KMS-11 (cell line): ENCODE data around the gene MMD.

Source experiments
- H2AFZ ChIP-seq: fragments of 200-600 bp; sonication (generic); 2 replicates; pipeline ENCODE4 v1.6.1; 2016; ENCODE audit warnings: antibody characterized with exemption, mixed run types, low read depth
- H3K27ac ChIP-seq: fragments of 200-600 bp; sonication (generic); 2 replicates; pipeline ENCODE4 v1.6.1; 2016; ENCODE audit warnings: mild to moderate bottlenecking, mixed run types
- H3K27me3 ChIP-seq: fragments of 200-600 bp; sonication (generic); 2 replicates; pipeline ENCODE4 v1.6.1; 2017; ENCODE audit warnings: mild to moderate bottlenecking, low read depth, mixed run types, moderate library complexity; ENCODE audit not compliant: insufficient read depth
- H3K36me3 ChIP-seq: fragments of 200-600 bp; sonication (generic); 2 replicates; pipeline ENCODE4 v1.6.1; 2017; ENCODE audit warnings: mild to moderate bottlenecking, mixed run types; ENCODE audit not compliant: insufficient read depth
- H3K4me1 ChIP-seq: fragments of 200-600 bp; sonication (generic); 2 replicates; pipeline ENCODE4 v1.6.1; 2016; ENCODE audit warnings: mild to moderate bottlenecking, low read depth, mixed run types; ENCODE audit not compliant: poor library complexity, severe bottlenecking
- H3K4me2 ChIP-seq: fragments of 200-600 bp; sonication (generic); 2 replicates; pipeline ENCODE4 v1.7.0; 2016; ENCODE audit warnings: mild to moderate bottlenecking, mixed run types
- H3K4me3 ChIP-seq: fragments of 200-600 bp; sonication (generic); IDR thresholded peaks from 2 replicates; pipeline ENCODE4 v1.6.1; 2017; ENCODE audit warnings: low read depth, low read length, mixed read lengths; ENCODE audit not compliant: insufficient read depth
- H3K79me2 ChIP-seq: fragments of 200-600 bp; sonication (generic); 2 replicates; pipeline ENCODE4 v1.6.1; 2016; ENCODE audit warnings: low read depth, mixed run types; ENCODE audit not compliant: insufficient read depth
- H3K9ac ChIP-seq: fragments of 200-600 bp; sonication (generic); 2 replicates; pipeline ENCODE4 v1.6.1; 2016; ENCODE audit warnings: mild to moderate bottlenecking, mixed run types
- H4K20me1 ChIP-seq: fragments of 200-600 bp; sonication (generic); 2 replicates; pipeline ENCODE4 v1.6.1; 2016; ENCODE audit warnings: mild to moderate bottlenecking, mixed run types; ENCODE audit not compliant: insufficient read depth
- CTCF ChIP-seq: fragments of 200-600 bp; sonication (generic); conservative IDR thresholded peaks from 2 replicates; pipeline ENCODE4 v1.6.1; 2017; ENCODE audit warnings: low read depth, mild to moderate bottlenecking, antibody characterized with exemption, low read length, moderate library complexity, mixed read lengths

The MMD gene

DNA sequence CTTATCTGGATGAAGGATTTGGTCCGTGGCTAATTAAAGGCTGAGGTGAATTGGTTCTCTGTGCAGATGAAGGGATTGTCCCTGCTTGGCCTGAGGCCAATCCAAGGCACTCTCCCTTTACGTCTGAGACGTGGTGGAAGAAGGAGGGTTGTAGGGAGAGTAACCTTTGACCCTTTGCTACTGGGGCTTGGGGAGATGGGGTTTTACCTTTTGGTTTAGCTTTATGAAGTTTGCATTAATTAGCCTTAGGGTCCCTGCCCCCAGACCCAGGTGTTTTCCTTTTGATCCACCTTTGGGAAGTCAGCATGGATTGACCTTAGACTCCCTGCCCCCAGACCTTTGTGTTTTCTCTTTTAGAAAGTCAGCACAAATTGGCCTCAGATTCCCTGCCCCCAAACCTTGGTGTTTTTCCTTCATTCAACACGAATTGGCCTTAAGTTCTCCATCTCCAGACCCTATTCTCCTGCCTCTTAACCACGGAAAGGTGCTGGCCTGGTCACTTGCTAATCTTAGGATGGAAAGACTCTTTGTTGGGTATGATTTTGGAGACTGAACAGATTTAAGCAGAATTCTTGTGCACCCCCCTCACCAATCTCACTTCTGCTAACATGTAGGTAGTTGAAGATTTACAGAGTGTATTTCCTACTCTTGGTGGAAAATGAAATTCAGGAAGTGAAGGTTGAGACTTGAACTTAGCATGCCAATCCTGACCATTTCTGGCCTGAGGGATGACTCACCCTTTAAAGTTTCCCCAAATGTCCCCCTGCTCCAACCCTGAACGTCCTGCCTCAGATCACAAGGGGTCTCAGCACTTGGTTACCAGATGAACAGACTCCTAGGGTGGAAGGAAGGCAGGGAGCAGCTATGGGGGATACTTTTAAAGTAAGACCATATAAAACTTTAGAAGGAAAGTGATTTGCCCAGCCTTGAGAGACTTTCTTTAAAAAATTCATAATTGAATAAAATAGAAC lies 23.1 kb upstream of the MMD start:
- TF ChIP-seq CTCF = no peak
- H4K20me1 ChIP-seq = no peaks in the 10 kb centered on the region
- no peaks in the 10 kb centered on the region for H3K27me3 ChIP-seq
- H3K4me1 ChIP-seq = no peaks in the 10 kb centered on the region
- no peaks in the 10 kb centered on the region for H3K36me3 ChIP-seq
- no peak overlapping the region for H3K9ac ChIP-seq
- H3K79me2 ChIP-seq = no peaks in the 10 kb centered on the region
- H3K4me3 ChIP-seq = no peak overlapping the region
- H3K27ac ChIP-seq = no peak overlapping the region
- no peak overlapping the region for H3K4me2 ChIP-seq
- H2AFZ ChIP-seq = no peak overlapping the region

GRCh38 chr17:55443904-55444303 lies 22.3 kb upstream of the MMD start:
- Histone ChIP-seq H2AFZ (no peak overlapping the region), H3K4me2 (no peak overlapping the region), H3K79me2 (no peaks in the 10 kb centered on the region), H3K9ac (no peak overlapping the region), H3K4me3 (no peak overlapping the region), H3K4me1 (no peaks in the 10 kb centered on the region), H4K20me1 (no peaks in the 10 kb centered on the region), H3K36me3 (no peaks in the 10 kb centered on the region), H3K27me3 (no peaks in the 10 kb centered on the region), H3K27ac (no peak overlapping the region)
- TF ChIP-seq CTCF = no peak

GRCh38 chr17:55442953-55443683 lies 21.5 kb upstream of the MMD start:
- Histone ChIP-seq H2AFZ (no peak overlapping the region), H3K27me3 (no peaks in the 10 kb centered on the region), H3K4me1 (no peaks in the 10 kb centered on the region), H3K9ac (no peak overlapping the region), H3K79me2 (no peaks in the 10 kb centered on the region), H3K36me3 (no peaks in the 10 kb centered on the region), H3K4me2 (no peak overlapping the region), H4K20me1 (no peaks in the 10 kb centered on the region), H3K4me3 (no peak overlapping the region), H3K27ac (no peak overlapping the region)
- TF ChIP-seq CTCF = no peak

GRCh38 chr17:55442462-55442861 lies 20.8 kb upstream of the MMD start:
- no peak for TF ChIP-seq CTCF
- peaks cover 5% of the 10 kb centered on the region for H3K4me1 ChIP-seq
- H3K79me2 ChIP-seq = no peaks in the 10 kb centered on the region
- H3K4me3 ChIP-seq = no peak overlapping the region
- H3K36me3 ChIP-seq = no peaks in the 10 kb centered on the region
- H4K20me1 ChIP-seq = no peaks in the 10 kb centered on the region
- no peak overlapping the region for H3K27ac ChIP-seq
- no peak overlapping the region for H2AFZ ChIP-seq
- no peak overlapping the region for H3K4me2 ChIP-seq
- no peak overlapping the region for H3K9ac ChIP-seq
- no peaks in the 10 kb centered on the region for H3K27me3 ChIP-seq
